OCI-LY7 (cell line): Measurements from ENCODE around the gene ZFR2. TPM values are rescaled to one million over a fixed set of nuclear protein-coding genes. Genes with fewer than 3 reads are reported as not detected.

Source experiments
- BruUV-seq: library from RNA; stranded (reverse); fragments of 400-500 nt; replicated peaks from 2 replicates; lab custom pipeline; 2021; lab: Mats Ljungman, UMichigan
- CTCF ChIA-PET: fragments of 300-600 bp; sonication (Branson Sonifier 250); formaldehyde crosslinking; loops from one replicate; lab custom pipeline; 2022; ENCODE audit warnings: antibody characterized with exemption; ENCODE audit not compliant: unreplicated experiment; lab: Charles Lee
- POLR2A ChIA-PET: fragments of 300-600 bp; sonication (Branson Sonifier 250); formaldehyde crosslinking; loops from one replicate; lab custom pipeline; 2022; ENCODE audit warnings: antibody characterized with exemption; lab: Charles Lee
- DNase-seq: peaks from one replicate; pipeline ENCODE4 v3.0.0-alpha.2; 2015; ENCODE audit warnings: low spot score
- H2AFZ ChIP-seq: fragments of 200-600 bp; sonication (generic), shearing (Covaris generic); 2 replicates; pipeline ENCODE4 v1.6.1; 2014; ENCODE audit warnings: mild to moderate bottlenecking, antibody characterized with exemption, low read length, moderate library complexity
- H3K27ac ChIP-seq: fragments of 200-600 bp; sonication (generic); 2 replicates; pipeline ENCODE4 v1.5.1; 2014; ENCODE audit warnings: mixed run types, low read depth, mild to moderate bottlenecking, moderate library complexity, low read length, inconsistent platforms; ENCODE audit not compliant: poor library complexity, severe bottlenecking
- H3K36me3 ChIP-seq: fragments of 200-600 bp; sonication (generic); 2 replicates; pipeline ENCODE4 v1.6.1; 2014; ENCODE audit warnings: mild to moderate bottlenecking, antibody characterized with exemption, low read length, moderate library complexity, mixed read lengths; ENCODE audit not compliant: insufficient read depth
- H3K4me1 ChIP-seq: fragments of 200-600 bp; sonication (generic); 2 replicates; pipeline ENCODE4 v1.5.1; 2014; ENCODE audit warnings: mild to moderate bottlenecking, low read length; ENCODE audit not compliant: insufficient read depth, poor library complexity, severe bottlenecking
- H3K4me2 ChIP-seq: fragments of 200-600 bp; sonication (generic); 2 replicates; pipeline ENCODE4 v1.6.1; 2014; ENCODE audit warnings: mild to moderate bottlenecking, low read length
- H3K4me3 ChIP-seq: fragments of 200-600 bp; sonication (generic); 2 replicates; pipeline ENCODE4 v1.5.1; 2014; ENCODE audit warnings: mild to moderate bottlenecking, low read depth, low read length; ENCODE audit not compliant: poor library complexity, severe bottlenecking
- H3K79me2 ChIP-seq: fragments of 200-600 bp; sonication (generic); 2 replicates; pipeline ENCODE4 v1.6.1; 2016; ENCODE audit warnings: low read depth, mild to moderate bottlenecking, low read length, moderate library complexity, mixed read lengths; ENCODE audit not compliant: insufficient read depth
- H3K9me2 ChIP-seq: fragments of 200-600 bp; sonication (generic); 2 replicates; pipeline ENCODE4 v1.6.1; 2016; ENCODE audit warnings: mild to moderate bottlenecking, low read length, mixed read lengths; ENCODE audit not compliant: insufficient read depth
- H3K9me3 ChIP-seq: fragments of 200-600 bp; sonication (generic); 2 replicates; pipeline ENCODE4 v1.6.1; 2014; ENCODE audit warnings: mild to moderate bottlenecking, mixed run types, low read length, mixed read lengths
- H4K20me1 ChIP-seq: fragments of 200-600 bp; sonication (generic); 2 replicates; pipeline ENCODE4 v1.6.1; 2014; ENCODE audit warnings: mild to moderate bottlenecking, antibody characterized with exemption, low read length, moderate library complexity, mixed read lengths; ENCODE audit not compliant: insufficient read depth
- CTCF ChIP-seq: fragments of 200-600 bp; sonication (generic); conservative IDR thresholded peaks from 2 replicates; pipeline ENCODE4 v1.5.1; 2014; ENCODE audit warnings: mild to moderate bottlenecking, antibody characterized with exemption, low read length, moderate library complexity, mixed read lengths
- EZH2phosphoT487 ChIP-seq: fragments of 200-600 bp; sonication (generic); IDR thresholded peaks from 2 replicates; pipeline ENCODE4 v1.6.1; 2018; ENCODE audit warnings: low read depth, borderline replicate concordance, mild to moderate bottlenecking, mixed run types, antibody characterized with exemption, low read length, moderate library complexity, mixed read lengths
- intact Hi-C: fragments of 100-400 bp; cut with micrococcal nuclease; formaldehyde crosslinking; loops from one replicate; pipeline ENCODE4 v1.10.0; 2022; ENCODE audit not compliant: unreplicated experiment
- total RNA-seq, 2 experiments: library from RNA; depleted of rRNA in 1 of 2; stranded (reverse); fragments of >200 nt in 1 of 2; shearing (Covaris generic) in 1 of 2; gene quantifications; 2 replicates each; pipeline ENCODE4 v1.2.3, GENCODE V29; 2014 to 2022

Gene ZFR2
- total RNA-seq, 2 experiments from 2014 or later = not detected

- H3K9me2 ChIP-seq = no peaks in the 10 kb centered on the region
- BruUV-seq = no TSS peak
- no peaks in the 10 kb centered on the region for H4K20me1 ChIP-seq
- DNase-seq = no peak
- no peaks in the 10 kb centered on the region for H3K36me3 ChIP-seq
- H3K4me1 ChIP-seq = peaks cover 11% of the 10 kb centered on the region
- no peak overlapping the region for H3K4me2 ChIP-seq
- H2AFZ ChIP-seq = no peak overlapping the region
- intact Hi-C loops = no loop called here
- H3K27ac ChIP-seq = no peak overlapping the region
- H3K4me3 ChIP-seq = no peak overlapping the region
- POLR2A ChIA-PET = no interaction called here
- H3K9me3 ChIP-seq = no peaks in the 10 kb centered on the region
- TF ChIP-seq EZH2phosphoT487 (no peak), CTCF (no peak)
- no peaks in the 10 kb centered on the region for H3K79me2 ChIP-seq
- CTCF ChIA-PET = no interaction called here
Measured at GRCh38 chr19:3805859-3806258, 63.0 kb downstream of the ZFR2 start.

GRCh38 chr19:3804429-3804828 lies 64.4 kb downstream of the ZFR2 start:
- no peaks in the 10 kb centered on the region for H3K9me2 ChIP-seq
- no peaks in the 10 kb centered on the region for H4K20me1 ChIP-seq
- H3K36me3 ChIP-seq = no peaks in the 10 kb centered on the region
- H3K4me3 ChIP-seq = no peak overlapping the region
- TF ChIP-seq EZH2phosphoT487 (no peak), CTCF (no peak)
- DNase-seq = no peak
- no peak overlapping the region for H3K4me2 ChIP-seq
- H3K27ac ChIP-seq = no peak overlapping the region
- POLR2A ChIA-PET = no interaction called here
- CTCF ChIA-PET = no interaction called here
- intact Hi-C loops = no loop called here
- no peaks in the 10 kb centered on the region for H3K4me1 ChIP-seq
- no peak overlapping the region for H2AFZ ChIP-seq
- no peaks in the 10 kb centered on the region for H3K9me3 ChIP-seq
- no peaks in the 10 kb centered on the region for H3K79me2 ChIP-seq
- no TSS peak for BruUV-seq

GRCh38 chr19:3803986-3804385 lies 64.9 kb downstream of the ZFR2 start:
- no peaks in the 10 kb centered on the region for H3K36me3 ChIP-seq
- no peaks in the 10 kb centered on the region for H4K20me1 ChIP-seq
- no TSS peak for BruUV-seq
- H3K27ac ChIP-seq = no peak overlapping the region
- no peaks in the 10 kb centered on the region for H3K9me2 ChIP-seq
- POLR2A ChIA-PET = no interaction called here
- CTCF ChIA-PET = no interaction called here
- H3K79me2 ChIP-seq = no peaks in the 10 kb centered on the region
- H2AFZ ChIP-seq = no peak overlapping the region
- H3K4me3 ChIP-seq = no peak overlapping the region
- no peaks in the 10 kb centered on the region for H3K9me3 ChIP-seq
- no peak for DNase-seq
- intact Hi-C loops = no loop called here
- no peak overlapping the region for H3K4me2 ChIP-seq
- TF ChIP-seq CTCF (no peak), EZH2phosphoT487 (no peak)
- no peaks in the 10 kb centered on the region for H3K4me1 ChIP-seq
